ENCODE results near the gene CCDC87. TPM values are rescaled to one million over a fixed set of nuclear protein-coding genes. Genes with fewer than 3 reads are reported as not detected.

Gene CCDC87
- total and polyA plus RNA-seq, 4 donors: 0.12 to 0.67 (median 0.22) TPM

GRCh38 chr11:66555416-66555815 lies 37.4 kb downstream of the CCDC87 start:
- no peak overlapping the region for H3K4me3 ChIP-seq
- H3K9me3 ChIP-seq (ENCODE audit: control insufficient read depth in 4 of 4, insufficient read depth in 3 of 4, low read length in 3 of 4): no peaks in the 10 kb centered on the region
- peaks cover 0 to 4% (median 0%) of the 10 kb centered on the region in 5 donors for H3K4me1 ChIP-seq (ENCODE audit: control insufficient read depth in 5 of 5, insufficient read depth in 5 of 5, low read length in 5 of 5)
- H3K27ac ChIP-seq (ENCODE audit: low read depth in 1 of 2, low read length in 1 of 2): no peak overlapping the region
- ATAC-seq (ENCODE audit: insufficient read depth, low FRiP score): no peak
- peaks cover 0 to 15% (median 12%) of the 10 kb centered on the region in 3 donors for H3K27me3 ChIP-seq (ENCODE audit: control insufficient read depth in 3 of 3, insufficient read depth in 3 of 3, low read length in 2 of 3)
- DNase-seq: no peak
- no peak overlapping the region for H3K9ac ChIP-seq (ENCODE audit: insufficient read depth in 1 of 2, low read length in 2 of 2)
- 70 to 91% methylated on average over 3 of the region's 3 CpGs for WGBS, 2 donors
- no peaks in the 10 kb centered on the region for H3K36me3 ChIP-seq (ENCODE audit: control insufficient read depth in 4 of 4, insufficient read depth in 4 of 4, low read length in 4 of 4)
- TF ChIP-seq CTCF (IDR thresholded peaks at IDR 0.05; ENCODE audit: control extremely low read depth, extremely low read depth): no peak

- peaks cover 0 to 4% (median 0%) of the 10 kb centered on the region in 5 donors for H3K4me1 ChIP-seq (ENCODE audit: control insufficient read depth in 5 of 5, insufficient read depth in 5 of 5, low read length in 5 of 5)
- WGBS, 2 donors: 77 to 81% methylated on average over 5 of the region's 5 CpGs
- H3K27me3 ChIP-seq (ENCODE audit: control insufficient read depth in 3 of 3, insufficient read depth in 3 of 3, low read length in 2 of 3): peaks cover 0 to 15% (median 12%) of the 10 kb centered on the region in 3 donors
Measured at GRCh38 chr11:66554602-66555001, 38.3 kb downstream of the CCDC87 start.

GRCh38 chr11:66550887-66551286 lies 42.0 kb downstream of the CCDC87 start:
- Histone ChIP-seq H3K9ac (ENCODE audit: insufficient read depth in 1 of 2, low read length in 2 of 2) (no peak overlapping the region), H3K4me3 (no peak overlapping the region), H3K4me1 (ENCODE audit: control insufficient read depth in 5 of 5, insufficient read depth in 5 of 5, low read length in 5 of 5) (peaks cover 0 to 5% (median 0%) of the 10 kb centered on the region in 5 donors), H3K27me3 (ENCODE audit: control insufficient read depth in 3 of 3, insufficient read depth in 3 of 3, low read length in 2 of 3) (peaks cover 0 to 2% (median 0%) of the 10 kb centered on the region in 3 donors), H3K36me3 (ENCODE audit: control insufficient read depth in 4 of 4, insufficient read depth in 4 of 4, low read length in 4 of 4) (no peaks in the 10 kb centered on the region), H3K27ac (ENCODE audit: low read depth in 1 of 2, low read length in 1 of 2) (no peak overlapping the region), H3K9me3 (ENCODE audit: control insufficient read depth in 4 of 4, insufficient read depth in 3 of 4, low read length in 3 of 4) (no peaks in the 10 kb centered on the region)
- TF ChIP-seq CTCF (IDR thresholded peaks at IDR 0.05; ENCODE audit: control extremely low read depth, extremely low read depth): no peak
- 83 to 90% methylated on average over 4 of the region's 4 CpGs for WGBS, 2 donors
- ATAC-seq (ENCODE audit: insufficient read depth, low FRiP score) (no peak), DNase-seq (no peak)

More at GRCh38 chr11:66554602-66555001, 38.3 kb downstream of the CCDC87 start:
- ATAC-seq (ENCODE audit: insufficient read depth, low FRiP score) (no peak), DNase-seq (no peak)
- Histone ChIP-seq H3K4me3 (no peak overlapping the region), H3K36me3 (ENCODE audit: control insufficient read depth in 4 of 4, insufficient read depth in 4 of 4, low read length in 4 of 4) (no peaks in the 10 kb centered on the region), H3K9ac (ENCODE audit: insufficient read depth in 1 of 2, low read length in 2 of 2) (no peak overlapping the region), H3K27ac (ENCODE audit: low read depth in 1 of 2, low read length in 1 of 2) (no peak overlapping the region), H3K9me3 (ENCODE audit: control insufficient read depth in 4 of 4, insufficient read depth in 3 of 4, low read length in 3 of 4) (no peaks in the 10 kb centered on the region)
- TF ChIP-seq CTCF (IDR thresholded peaks at IDR 0.05; ENCODE audit: control extremely low read depth, extremely low read depth): no peak

GRCh38 chr11:66549696-66550095 lies 43.2 kb downstream of the CCDC87 start:
- Histone ChIP-seq H3K4me1 (ENCODE audit: control insufficient read depth in 5 of 5, insufficient read depth in 5 of 5, low read length in 5 of 5) (peaks cover 0 to 9% (median 3%) of the 10 kb centered on the region in 5 donors), H3K27me3 (ENCODE audit: control insufficient read depth in 3 of 3, insufficient read depth in 3 of 3, low read length in 2 of 3) (peaks cover 0 to 2% (median 0%) of the 10 kb centered on the region in 3 donors), H3K27ac (ENCODE audit: low read depth in 1 of 2, low read length in 1 of 2) (no peak overlapping the region), H3K9me3 (ENCODE audit: control insufficient read depth in 4 of 4, insufficient read depth in 3 of 4, low read length in 3 of 4) (no peaks in the 10 kb centered on the region), H3K36me3 (ENCODE audit: control insufficient read depth in 4 of 4, insufficient read depth in 4 of 4, low read length in 4 of 4) (no peaks in the 10 kb centered on the region), H3K4me3 (no peak overlapping the region), H3K9ac (ENCODE audit: insufficient read depth in 1 of 2, low read length in 2 of 2) (no peak overlapping the region)
- WGBS, 2 donors: 94 to 100% methylated on average over 1 to 3 of the region's 3 CpGs
- no peak for TF ChIP-seq CTCF (IDR thresholded peaks at IDR 0.05; ENCODE audit: control extremely low read depth, extremely low read depth)
- ATAC-seq (ENCODE audit: insufficient read depth, low FRiP score) (no peak), DNase-seq (no peak)

All from lung (tissue), 12 donors.